Endodermal cell (in vitro differentiated cells): ENCODE results near the gene CHRNB1. TPM values are rescaled to one million over a fixed set of nuclear protein-coding genes. Genes with fewer than 3 reads are reported as not detected.

ENCODE experiments used
- DNase-seq: peaks from one replicate; pipeline ENCODE4 v3.0.0-alpha.2; 2017
- H3K27ac ChIP-seq: 2 replicates; pipeline ENCODE4 v1.5.1; 2013; ENCODE audit warnings: mild to moderate bottlenecking, low read depth, low read length, moderate library complexity
- H3K27me3 ChIP-seq: 2 replicates; pipeline ENCODE4 v1.6.1; 2013; ENCODE audit warnings: mild to moderate bottlenecking, low read length, moderate library complexity; ENCODE audit not compliant: insufficient read depth, control insufficient read depth, poor library complexity, severe bottlenecking
- H3K36me3 ChIP-seq: 2 replicates; pipeline ENCODE4 v1.7.0; 2013; ENCODE audit warnings: mild to moderate bottlenecking, low read length, moderate library complexity; ENCODE audit not compliant: control insufficient read depth, insufficient read depth
- H3K4me1 ChIP-seq: one replicate; pipeline ENCODE4 v1.7.0; 2013; ENCODE audit warnings: low read length; ENCODE audit not compliant: control insufficient read depth, insufficient read depth
- H3K4me3 ChIP-seq: 2 replicates; pipeline ENCODE4 v1.5.1; 2013; ENCODE audit warnings: mild to moderate bottlenecking, low read length, moderate library complexity
- H3K9ac ChIP-seq: 2 replicates; pipeline ENCODE4 v1.6.1; 2013; ENCODE audit warnings: mild to moderate bottlenecking, low read length, moderate library complexity; ENCODE audit not compliant: poor library complexity, severe bottlenecking; ENCODE audit errors: extremely low read depth
- H3K9me3 ChIP-seq: 2 replicates; pipeline ENCODE4 v1.6.1; 2013; ENCODE audit warnings: mild to moderate bottlenecking, low read length, moderate library complexity; ENCODE audit not compliant: control insufficient read depth
- H3K27ac Mint-ChIP-seq: 2 replicates; pipeline ENCODE4 v1.8.0; 2020; ENCODE audit warnings: mixed read lengths
- H3K27me3 Mint-ChIP-seq: 2 replicates; pipeline ENCODE4 v1.8.0; 2021; ENCODE audit warnings: mild to moderate bottlenecking, mixed read lengths; ENCODE audit not compliant: insufficient read depth
- H3K36me3 Mint-ChIP-seq: 2 replicates; pipeline ENCODE4 v1.8.0; 2020; ENCODE audit warnings: low read depth, mixed read lengths
- H3K4me1 Mint-ChIP-seq: 2 replicates; pipeline ENCODE4 v1.8.0; 2020; ENCODE audit warnings: mixed read lengths
- H3K4me3 Mint-ChIP-seq: 2 replicates; pipeline ENCODE4 v1.8.0; 2020; ENCODE audit warnings: mild to moderate bottlenecking, moderate library complexity, mixed read lengths
- H3K9me3 Mint-ChIP-seq: 2 replicates; pipeline ENCODE4 v1.8.0; 2020; ENCODE audit warnings: mild to moderate bottlenecking, mixed read lengths
- CTCF ChIP-seq: fragments of 200-600 bp; sonication (generic); conservative IDR thresholded peaks from 2 replicates; pipeline ENCODE4 v1.5.0; 2021; ENCODE audit warnings: antibody characterized with exemption, mild to moderate bottlenecking
- WGBS, 2 experiments: methylation state at CpG; one replicate each; pipeline versions ENCODE4 v1.1.5 to v1.1.7; 2013; ENCODE audit warnings: missing lambda C conversion rate in 2 of 2, mixed read lengths in 1 of 2; ENCODE audit not compliant: insufficient coverage in 1 of 2, insufficient read length in 1 of 2; 5-methylcytosine and 5-hydroxymethylcytosine counted together
- total RNA-seq, 2 donors: library from RNA; stranded (reverse); fragmentation: NEBNext Ultra II Directional in 1 of 2; extraction: Animal tissue kit (Norgen Biotek cat#: 25700) in 1 of 2; gene quantifications; 2 replicates in 1 of 2; 3 replicates in 1 of 2; pipeline ENCODE4 v1.2.1, GENCODE V29; 2021

Gene CHRNB1
- total RNA-seq, 2 donors from 2014 or later: 8.7 to 11.6 TPM

GRCh38 chr17:7419819-7420610 lies 24.8 kb upstream of the CHRNB1 start, which contains the start of gene SPEM1:
TSS of gene SPEM1 (plus strand) at chr17:7420324. CDS start at chr17:7420385, 61 bp downstream.
- WGBS, 2 experiments: 85 to 88% methylated on average over 9 to 17 of the region's 17 CpGs
- Mint-ChIP-seq H3K4me3 (no peak within 1 kb of the TSS), H3K27me3 (peaks cover 6% of the 10 kb centered on the region), H3K9me3 (no peaks in the 10 kb centered on the region), H3K27ac (no peak within 1 kb of the TSS), H3K4me1 (no peaks in the 10 kb centered on the region), H3K36me3 (peaks cover 16% of the 10 kb centered on the region)
- Histone ChIP-seq H3K4me1 (no peaks in the 10 kb centered on the region), H3K4me3 (no peak within 1 kb of the TSS), H3K9me3 (no peaks in the 10 kb centered on the region), H3K27ac (peak within 1 kb of the TSS; percentile 94), H3K36me3 (peaks cover 17% of the 10 kb centered on the region), H3K27me3 (no peaks in the 10 kb centered on the region), H3K9ac (no peak within 1 kb of the TSS)
- no peak for DNase-seq
- no peak for TF ChIP-seq CTCF

DNA sequence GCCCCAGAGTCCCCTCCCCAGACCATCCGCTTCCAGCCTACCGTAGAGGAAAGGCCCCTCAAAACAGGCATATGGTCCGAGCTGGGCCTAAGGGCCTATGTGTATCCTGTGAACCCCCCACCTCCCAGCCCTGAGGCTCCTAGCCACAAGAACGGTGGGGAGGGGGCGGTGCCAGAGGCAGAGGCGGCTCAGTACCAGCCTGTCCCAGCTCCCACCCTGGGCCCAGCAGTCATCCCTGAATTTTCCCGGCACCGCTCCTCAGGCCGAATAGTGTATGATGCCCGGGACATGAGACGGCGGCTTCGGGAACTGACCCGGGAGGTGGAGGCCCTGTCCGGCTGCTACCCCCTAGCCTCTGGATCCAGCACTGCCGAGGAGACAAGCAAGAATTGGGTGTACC lies 23.7 kb upstream of the CHRNB1 start:
- Mint-ChIP-seq H3K4me1 (no peaks in the 10 kb centered on the region), H3K9me3 (no peaks in the 10 kb centered on the region), H3K27ac (no peak overlapping the region), H3K4me3 (no peak overlapping the region), H3K27me3 (peaks cover 10% of the 10 kb centered on the region), H3K36me3 (peaks cover 7% of the 10 kb centered on the region)
- no peak for DNase-seq
- H3K36me3 ChIP-seq: peaks cover 12% of the 10 kb centered on the region
- no peaks in the 10 kb centered on the region for H3K4me1 ChIP-seq
- no peak for TF ChIP-seq CTCF
- H3K9ac ChIP-seq: no peak overlapping the region
- 92 to 93% methylated on average over 16 of the region's 16 CpGs for WGBS, 2 experiments
- no peaks in the 10 kb centered on the region for H3K9me3 ChIP-seq
- H3K27me3 ChIP-seq: no peaks in the 10 kb centered on the region
- no peak overlapping the region for H3K4me3 ChIP-seq
- no peak overlapping the region for H3K27ac ChIP-seq

GRCh38 chr17:7423679-7424078 lies 21.2 kb upstream of the CHRNB1 start:
- peaks cover 11% of the 10 kb centered on the region for H3K27me3 Mint-ChIP-seq
- no peaks in the 10 kb centered on the region for H3K9me3 ChIP-seq
- H3K9me3 Mint-ChIP-seq: no peaks in the 10 kb centered on the region
- 94 to 100% methylated on average over 2 to 4 of the region's 4 CpGs for WGBS, 2 experiments
- H3K4me1 ChIP-seq: no peaks in the 10 kb centered on the region
- H3K27ac ChIP-seq: no peak overlapping the region
- no peaks in the 10 kb centered on the region for H3K27me3 ChIP-seq
- no peaks in the 10 kb centered on the region for H3K4me1 Mint-ChIP-seq
- no peak overlapping the region for H3K27ac Mint-ChIP-seq
- no peak for DNase-seq
- TF ChIP-seq CTCF: no peak
- no peaks in the 10 kb centered on the region for H3K36me3 Mint-ChIP-seq
- H3K4me3 ChIP-seq: no peak overlapping the region
- no peak overlapping the region for H3K9ac ChIP-seq
- no peak overlapping the region for H3K4me3 Mint-ChIP-seq
- H3K36me3 ChIP-seq: no peaks in the 10 kb centered on the region
